Fibroblast of mammary gland (primary cell): ENCODE data around the gene PODNL1.
"Not testable (repeated sequence)": the region's sequence is repeated elsewhere in the genome, so short reads cannot be mapped to it uniquely, and the experiment has no call there.

ENCODE experiments used
- DNase-seq: peaks from one replicate; pipeline ENCODE4 v3.0.0-alpha.2; 2010; ENCODE audit warnings: low read depth
- H3K4me3 ChIP-seq: 2 replicates; pipeline ENCODE4 v1.5.1; 2011; ENCODE audit warnings: low read depth, mild to moderate bottlenecking, low read length, moderate library complexity; ENCODE audit not compliant: control insufficient read depth
- CTCF ChIP-seq: conservative IDR thresholded peaks from 2 replicates; pipeline ENCODE4 v1.5.1; 2011; ENCODE audit warnings: low read depth, low read length, inconsistent platforms; ENCODE audit not compliant: control insufficient read depth, insufficient read depth

PODNL1 gene

GRCh38 chr19:13974073-13974472 is 35.9 kb upstream of the PODNL1 start:
- DNase-seq = no peak
- no peak overlapping the region for H3K4me3 ChIP-seq
- no peak for TF ChIP-seq CTCF

DNA sequence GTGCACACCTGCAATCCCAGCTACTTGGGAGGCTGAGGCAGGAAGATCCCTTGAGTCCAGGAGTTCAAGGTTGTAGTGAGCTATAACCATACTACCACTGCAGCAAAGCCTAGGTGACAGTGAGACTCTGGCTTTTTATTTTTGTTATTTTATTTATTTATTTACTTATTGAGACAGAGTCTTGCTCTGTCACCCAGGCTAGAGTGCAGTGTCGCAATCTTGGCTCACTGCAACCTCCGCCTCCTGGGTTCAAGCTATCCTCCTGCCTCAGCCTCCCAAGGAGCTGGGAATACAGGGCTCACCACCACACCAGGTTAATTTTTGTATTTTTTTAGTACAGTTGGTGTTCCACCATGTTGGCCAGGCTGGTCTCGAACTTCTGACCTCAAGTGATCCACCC is 35.3 kb upstream of the PODNL1 start:
- DNase-seq, H3K4me3 ChIP-seq: not testable (repeated sequence)

GRCh38 chr19:13972368-13973155 is 34.3 kb upstream of the PODNL1 start:
- H3K4me3 ChIP-seq = no peak overlapping the region
- no peak for DNase-seq
- no peak for TF ChIP-seq CTCF

DNA sequence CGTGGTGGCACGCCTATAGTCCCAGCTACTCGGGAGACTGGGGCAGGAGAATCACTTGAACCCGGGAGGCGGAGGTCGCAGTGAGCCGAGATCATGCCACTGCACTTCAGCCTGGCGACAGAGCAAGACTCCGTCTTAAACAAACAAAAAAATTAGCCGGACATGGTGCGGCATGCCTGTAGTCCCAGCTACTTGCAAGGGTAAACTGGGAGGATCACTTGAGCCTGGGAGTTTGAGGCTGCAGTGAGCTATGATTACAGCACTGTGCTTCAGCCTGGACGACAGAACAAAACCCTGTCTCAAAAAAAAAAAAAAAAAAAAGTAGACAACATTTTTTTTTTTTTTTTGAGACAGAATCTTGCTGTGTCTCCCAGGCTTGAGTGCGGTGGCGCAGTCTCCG is 33.7 kb upstream of the PODNL1 start:
- H3K4me3 ChIP-seq, DNase-seq: not testable (repeated sequence)

DNA sequence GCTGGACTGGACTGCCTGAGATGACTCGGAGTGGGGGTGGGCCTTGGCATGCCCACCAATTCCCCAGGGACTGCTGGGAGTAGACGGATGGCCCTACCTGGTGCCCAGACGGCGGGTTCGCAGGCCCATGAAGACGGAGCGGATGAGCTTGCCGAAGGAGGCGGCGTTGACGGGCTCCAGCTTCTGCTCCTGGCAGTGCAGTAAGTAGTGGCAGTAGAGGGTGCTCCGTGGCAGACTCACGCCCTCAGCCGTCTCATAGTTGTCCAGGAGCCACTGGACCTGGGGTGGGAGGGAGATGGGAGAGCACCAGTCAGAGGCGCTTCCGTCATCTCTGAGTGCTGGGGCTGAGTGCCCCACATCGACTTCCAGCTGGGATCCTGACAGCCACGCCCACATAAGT is 31.7 kb upstream of the PODNL1 start:
- DNase-seq = no peak
- no peak for TF ChIP-seq CTCF
- no peak overlapping the region for H3K4me3 ChIP-seq

DNA sequence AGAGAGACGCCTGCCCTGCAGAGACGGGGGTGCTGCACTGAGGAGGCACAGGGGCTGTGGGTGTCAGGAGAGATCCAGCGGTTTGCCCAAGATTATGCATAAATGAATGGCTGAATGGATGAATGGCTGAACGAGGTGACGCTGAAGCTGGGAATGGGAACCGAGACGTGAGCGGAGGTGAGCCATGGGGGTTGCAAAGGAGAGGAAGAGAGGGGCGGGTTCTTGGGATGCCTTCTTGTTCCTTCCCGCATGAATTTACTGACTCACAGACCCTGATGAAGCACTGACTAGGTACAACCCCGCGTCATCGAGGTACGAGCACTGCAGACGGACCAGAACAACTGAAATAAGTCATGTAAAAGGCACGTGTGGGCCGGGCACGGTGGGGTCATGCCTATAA is 30.8 kb upstream of the PODNL1 start:
- DNase-seq = no peak
- H3K4me3 ChIP-seq = no peak overlapping the region
- TF ChIP-seq CTCF = no peak

- no peak for TF ChIP-seq CTCF
- no peak for DNase-seq
- H3K4me3 ChIP-seq = no peak overlapping the region
Observed at GRCh38 chr19:13968383-13968935, 30.2 kb upstream of the PODNL1 start.

- not testable (repeated sequence) for DNase-seq
Observed at GRCh38 chr19:13967206-13967605, 29.0 kb upstream of the PODNL1 start.

More at GRCh38 chr19:13967206-13967605, 29.0 kb upstream of the PODNL1 start:
- H3K4me3 ChIP-seq = not testable (repeated sequence)
